MCF 10A (cell line): ENCODE results near the gene TLR9. TPM values are rescaled to one million over a fixed set of nuclear protein-coding genes. Genes with fewer than 3 reads are reported as not detected.

Experiments used
- BruUV-seq: library from RNA; stranded (reverse); fragments of 400-500 nt; replicated peaks from 2 replicates; lab custom pipeline; 2021; lab: Mats Ljungman, UMichigan
- CTCF ChIA-PET: fragments of 300-600 bp; sonication (Branson Sonifier 250); formaldehyde crosslinking; extraction: SDS; loops from one replicate; lab custom pipeline; 2021; ENCODE audit warnings: antibody characterized with exemption, inconsistent platforms; lab: Yijun Ruan, JAX
- POLR2A ChIA-PET: fragments of 300-600, 350-650 bp; sonication (Branson Sonifier 250); formaldehyde crosslinking; extraction: SDS; loops from one replicate; lab custom pipeline; 2020; ENCODE audit warnings: antibody characterized with exemption, inconsistent platforms; lab: Yijun Ruan, JAX
- DNase-seq: peaks from one replicate; pipeline ENCODE4 v3.0.0-alpha.2; 2018; ENCODE audit not compliant: unreplicated experiment
- H3K27ac Mint-ChIP-seq: one replicate; pipeline ENCODE4 v1.8.0; 2022; ENCODE audit warnings: mild to moderate bottlenecking, low read depth, mixed read lengths; ENCODE audit not compliant: unreplicated experiment
- H3K27me3 Mint-ChIP-seq: one replicate; pipeline ENCODE4 v1.8.0; 2022; ENCODE audit warnings: mixed read lengths; ENCODE audit not compliant: insufficient read depth, unreplicated experiment
- H3K36me3 Mint-ChIP-seq: one replicate; pipeline ENCODE4 v1.8.0; 2022; ENCODE audit warnings: mild to moderate bottlenecking, moderate library complexity, mixed read lengths; ENCODE audit not compliant: insufficient read depth, unreplicated experiment
- H3K4me1 Mint-ChIP-seq: one replicate; pipeline ENCODE4 v1.8.0; 2022; ENCODE audit warnings: mixed read lengths; ENCODE audit not compliant: insufficient read depth, unreplicated experiment
- H3K4me3 Mint-ChIP-seq: one replicate; pipeline ENCODE4 v1.8.0; 2022; ENCODE audit warnings: mild to moderate bottlenecking, moderate library complexity, mixed read lengths; ENCODE audit not compliant: unreplicated experiment
- H3K9me3 Mint-ChIP-seq: one replicate; pipeline ENCODE4 v1.8.0; 2022; ENCODE audit warnings: mixed read lengths; ENCODE audit not compliant: unreplicated experiment
- CTCF ChIP-seq: fragments of 200-600 bp; IDR thresholded peaks from one replicate; pipeline ENCODE4 v1.8.0; 2022; ENCODE audit warnings: antibody characterized with exemption, mild to moderate bottlenecking; ENCODE audit not compliant: unreplicated experiment
- intact Hi-C: fragments of 100-400 bp; cut with micrococcal nuclease; formaldehyde crosslinking; loops from 2 replicates; pipeline ENCODE4 v1.14.1; 2022
- total RNA-seq: library from RNA; stranded (reverse); gene quantifications from 2 replicates; pipeline ENCODE4 v1.2.3, GENCODE V29; 2022

Gene TLR9
- total RNA-seq, 1 experiment from 2014 or later: not detected

- Mint-ChIP-seq H3K4me1 (peaks cover 29% of the 10 kb centered on the region), H3K9me3 (no peaks in the 10 kb centered on the region), H3K4me3 (no peak overlapping the region), H3K27me3 (no peaks in the 10 kb centered on the region), H3K36me3 (peaks cover 22% of the 10 kb centered on the region), H3K27ac (no peak overlapping the region)
- TF ChIP-seq CTCF: no peak
- BruUV-seq: no TSS peak
- ChIA-PET POLR2A (interaction anchor here (0.6 to 6.1 kb wide), 8 partner anchors 11 to 144 kb away, joined by 3 to 120 read pairs (median 6); partner anchors contain the start of genes GLYCTK, POC1A, TLR9 and WDR82), CTCF (interaction anchor here (0.7 to 13.6 kb wide), 7 partner anchors 15 to 239 kb away, joined by 3 to 175 read pairs (median 4); partner anchors contain the start of gene TLR9)
- intact Hi-C loops: loop anchor here (10.0 kb wide), 1 partner anchor 208 kb away; the partner anchor contains the start of gene SEMA3G
- DNase-seq: no peak
Observed at GRCh38 chr3:52236424-52236886, 11.0 kb upstream of the TLR9 start.

GRCh38 chr3:52234516-52235447, 9.3 kb upstream of the TLR9 start:
- H3K36me3 Mint-ChIP-seq: peaks cover 39% of the 10 kb centered on the region
- no peak overlapping the region for H3K27ac Mint-ChIP-seq
- no peak for DNase-seq
- BruUV-seq: no TSS peak
- H3K9me3 Mint-ChIP-seq: no peaks in the 10 kb centered on the region
- H3K4me1 Mint-ChIP-seq: peaks cover 16% of the 10 kb centered on the region
- POLR2A ChIA-PET: interaction anchor here (0.9 to 1.1 kb wide), 2 partner anchors 11 to 44 kb away, joined by 3 read pairs; partner anchors contain the start of gene PPM1M
- intact Hi-C loops: loop anchor here (10.0 kb wide), 1 partner anchor 210 kb away; the partner anchor contains the start of gene SEMA3G
- TF ChIP-seq CTCF: no peak
- H3K27me3 Mint-ChIP-seq: no peaks in the 10 kb centered on the region
- H3K4me3 Mint-ChIP-seq: no peak overlapping the region
- CTCF ChIA-PET: interaction anchor here (0.6 to 13.6 kb wide), 6 partner anchors 14 to 151 kb away, joined by 3 to 175 read pairs (median 4); partner anchors contain the start of gene TLR9

GRCh38 chr3:52233968-52234367, 8.5 kb upstream of the TLR9 start:
- H3K9me3 Mint-ChIP-seq: no peaks in the 10 kb centered on the region
- no peak overlapping the region for H3K27ac Mint-ChIP-seq
- TF ChIP-seq CTCF: no peak
- no peak overlapping the region for H3K4me3 Mint-ChIP-seq
- ChIA-PET POLR2A (interaction anchor here (0.9 kb wide), 1 partner anchor 12 kb away, joined by 3 read pairs; the partner anchor contains the start of gene PPM1M), CTCF (interaction anchor here (0.6 to 13.6 kb wide), 7 partner anchors 13 to 173 kb away, joined by 3 to 175 read pairs (median 4); partner anchors contain the start of gene TLR9)
- no TSS peak for BruUV-seq
- no peak for DNase-seq
- peaks cover 10% of the 10 kb centered on the region for H3K4me1 Mint-ChIP-seq
- peaks cover 47% of the 10 kb centered on the region for H3K36me3 Mint-ChIP-seq
- H3K27me3 Mint-ChIP-seq: no peaks in the 10 kb centered on the region
- intact Hi-C loops: loop anchor here (10.0 kb wide), 1 partner anchor 211 kb away; the partner anchor contains the start of gene SEMA3G
